ENCODE measurements around the gene EID1.
"Not testable (repeated sequence)": the region's sequence is repeated elsewhere in the genome, so short reads cannot be mapped to it uniquely, and the experiment has no call there.

The EID1 gene

DNA sequence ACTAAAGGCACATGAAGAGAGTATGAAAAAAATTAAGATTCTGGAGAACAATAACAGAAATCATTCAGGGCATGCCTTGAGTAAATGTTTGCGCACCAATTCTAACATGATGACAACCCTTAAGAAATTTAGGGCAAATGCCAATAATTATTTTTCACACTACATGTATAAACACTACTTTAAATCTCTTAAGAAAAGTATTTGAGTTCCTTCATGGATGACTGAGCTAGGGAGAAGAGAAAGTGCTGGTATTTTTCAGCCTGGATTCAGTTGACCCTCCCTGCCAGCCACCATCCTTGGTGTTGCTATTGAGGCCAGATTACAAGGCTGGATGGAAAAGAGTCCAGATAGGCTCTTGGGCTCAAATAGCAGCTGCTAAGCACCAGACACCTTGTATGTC, 8.0 kb upstream of the EID1 start:
- DNase-seq (ENCODE audit: low spot score) = no peak

- DNase-seq (ENCODE audit: low spot score) = no peak
Measured at GRCh38 chr15:48871542-48871941, 6.4 kb upstream of the EID1 start.

DNA sequence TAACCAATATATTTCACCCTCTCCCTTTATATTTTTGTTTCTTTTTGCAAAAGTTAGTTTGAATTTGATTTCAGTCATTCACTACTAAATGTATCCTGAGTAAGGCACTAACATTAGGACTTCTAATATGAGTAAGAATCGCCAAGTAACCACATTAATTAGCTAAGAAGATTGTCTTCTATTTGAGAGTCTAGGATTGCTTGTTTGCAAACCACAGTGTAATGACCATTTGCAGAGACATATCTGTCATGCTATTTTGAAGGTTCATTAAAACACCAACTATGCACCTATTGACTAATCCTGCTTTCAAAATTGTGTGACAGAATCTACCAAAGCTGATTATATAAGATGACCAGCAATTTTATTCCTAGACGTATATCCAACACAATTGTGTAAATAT, 5.3 kb upstream of the EID1 start:
- DNase-seq (ENCODE audit: low spot score) = no peak

GRCh38 chr15:48875241-48875960, 2.5 kb upstream of the EID1 start:
- DNase-seq (ENCODE audit: low spot score) = no peak

- DNase-seq (ENCODE audit: low spot score) = no peak
Measured at GRCh38 chr15:48876057-48876456, 1.9 kb upstream of the EID1 start.

DNA sequence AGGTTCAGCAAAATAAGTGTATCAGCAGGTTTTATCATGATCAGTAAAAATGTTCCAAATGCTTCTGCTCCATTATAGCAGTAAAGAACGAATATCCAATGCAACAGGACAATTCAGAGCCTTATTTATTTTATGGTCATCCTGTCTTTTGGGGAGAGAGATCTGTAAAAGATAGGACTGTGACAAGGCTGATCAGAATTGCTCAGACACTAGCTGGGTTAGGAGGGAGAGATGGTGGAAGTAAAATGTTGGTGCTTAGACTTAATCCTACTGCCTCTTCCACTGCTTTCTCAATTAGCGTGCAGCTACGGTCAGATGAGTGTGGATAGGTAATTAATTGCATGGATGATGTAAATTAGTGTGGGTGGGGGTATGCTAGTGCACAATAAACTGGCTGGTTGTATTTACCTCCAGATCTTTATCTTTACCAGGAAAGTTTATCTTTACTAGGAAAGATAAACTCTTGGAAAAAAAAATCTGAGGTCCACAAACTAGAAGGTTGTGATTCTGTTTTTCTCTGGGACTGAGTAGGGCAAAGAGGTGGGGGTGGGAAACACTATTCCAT, 2.2 kb downstream of the EID1 start:
- no peak for DNase-seq (ENCODE audit: low spot score)

- DNase-seq (ENCODE audit: low spot score) = no peak
Measured at GRCh38 chr15:48883699-48884098, 5.8 kb downstream of the EID1 start.

DNA sequence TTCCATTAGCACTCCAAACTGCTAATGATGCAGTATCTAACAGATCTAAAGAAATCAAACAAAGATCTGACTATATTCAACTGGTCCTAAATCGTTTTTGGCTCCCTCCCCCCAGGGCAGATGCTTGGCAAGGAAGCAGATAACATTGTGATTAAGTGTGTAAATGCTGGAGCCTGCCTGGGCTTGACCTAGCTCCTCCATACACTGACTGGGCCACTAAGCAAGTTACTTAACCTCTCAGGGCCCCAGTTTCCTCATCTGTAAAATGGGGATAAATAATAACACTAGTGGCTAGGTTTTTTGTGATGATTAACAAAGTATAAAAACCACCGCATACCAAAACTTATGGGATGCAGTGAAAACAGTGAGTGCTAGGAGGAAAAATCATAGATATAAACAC, 9.2 kb downstream of the EID1 start:
- no peak for DNase-seq (ENCODE audit: low spot score)

DNA sequence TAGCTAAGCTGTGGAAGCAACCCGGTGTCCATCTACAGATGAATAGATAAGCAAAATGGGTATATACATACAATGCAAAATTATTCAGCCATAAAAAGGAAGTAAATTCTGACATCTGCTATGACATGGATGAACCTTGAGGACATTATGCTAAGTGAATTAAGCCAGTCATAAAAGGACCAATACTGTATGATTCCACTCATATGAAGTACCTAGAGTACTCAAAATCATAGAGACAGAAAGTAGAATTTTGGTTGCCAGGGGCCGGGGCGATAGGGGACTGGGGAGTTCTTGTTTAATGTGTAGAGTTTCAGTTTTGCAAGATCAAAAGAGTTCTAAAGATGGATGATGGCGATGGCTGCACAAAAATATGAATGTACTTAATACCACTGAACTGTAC, 10.3 kb downstream of the EID1 start:
- DNase-seq (ENCODE audit: low spot score) = no peak

GRCh38 chr15:48888836-48889235, 10.9 kb downstream of the EID1 start:
- no peak for DNase-seq (ENCODE audit: low spot score)

- no peak for DNase-seq (ENCODE audit: low spot score)
Measured at GRCh38 chr15:48889925-48890324, 12.0 kb downstream of the EID1 start.

GRCh38 chr15:48890375-48890972, 12.5 kb downstream of the EID1 start:
- DNase-seq (ENCODE audit: low spot score) = no peak

- no peak for DNase-seq (ENCODE audit: low spot score)
Measured at GRCh38 chr15:48891232-48891765, 13.4 kb downstream of the EID1 start.

DNA sequence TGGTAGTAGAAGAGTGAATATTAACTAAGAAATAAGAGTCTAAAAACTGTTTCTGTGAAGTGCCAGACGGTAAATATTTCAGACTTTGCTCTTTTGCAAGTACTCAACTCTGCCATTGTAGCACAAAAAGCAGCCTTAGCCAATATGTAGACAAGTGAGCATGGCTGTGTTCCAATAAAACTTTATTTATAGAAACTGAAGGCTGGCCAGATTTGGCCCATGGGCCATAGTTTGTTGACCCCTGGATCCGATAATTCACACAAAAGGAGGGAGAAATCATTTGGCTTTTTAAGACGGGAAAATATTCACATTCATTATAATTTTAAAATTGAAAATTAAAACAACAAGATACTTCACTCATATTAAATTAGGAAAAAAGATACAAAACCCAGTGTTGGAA, 15.4 kb downstream of the EID1 start:
- no peak for DNase-seq (ENCODE audit: low spot score)

DNA sequence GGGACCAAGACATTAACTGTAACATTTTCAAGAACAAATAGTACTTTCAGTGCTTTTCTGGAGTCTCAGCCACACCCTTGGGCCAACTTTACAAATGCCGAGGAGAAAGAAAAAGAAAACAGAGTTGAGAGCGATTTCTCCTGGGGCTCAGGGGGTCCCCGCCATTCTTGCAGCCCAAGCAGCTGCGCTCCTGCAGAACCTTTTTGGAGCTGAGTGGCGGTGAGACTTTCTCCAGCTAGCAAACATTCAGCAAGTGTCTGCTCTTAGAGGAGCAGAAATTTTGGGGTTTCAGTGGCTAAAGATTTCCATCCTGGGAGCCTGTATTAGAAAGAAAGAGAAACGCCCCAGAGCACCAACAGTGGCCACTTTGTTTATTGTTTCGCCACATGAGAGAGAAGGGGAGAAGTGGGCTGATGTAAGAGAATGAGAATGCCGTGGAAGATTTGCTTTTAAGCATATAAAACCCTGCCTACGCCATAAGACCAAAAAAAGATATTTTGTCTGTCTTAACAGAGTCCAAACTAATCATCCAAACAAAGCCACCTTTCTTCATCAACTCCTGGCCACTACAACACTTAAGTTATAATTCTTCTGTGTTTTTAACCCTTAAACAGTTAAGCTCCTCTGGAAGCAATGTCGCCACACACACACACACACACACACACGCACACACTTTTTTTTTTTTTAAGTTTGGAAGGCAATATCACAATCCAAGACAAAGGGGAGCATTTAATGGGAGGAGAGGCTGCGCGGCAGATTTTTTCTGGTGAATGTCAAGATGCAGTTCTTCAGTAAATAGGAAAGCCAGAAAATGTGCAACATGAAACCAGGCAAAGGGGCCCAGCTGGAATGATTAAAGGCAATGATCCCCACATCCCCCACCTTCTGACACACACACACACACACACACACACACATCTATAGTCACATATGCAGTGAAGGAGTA, 19.2 kb downstream of the EID1 start:
- DNase-seq (ENCODE audit: low spot score) = no peak

- no peak for DNase-seq (ENCODE audit: low spot score)
Measured at GRCh38 chr15:48898032-48898431, 20.1 kb downstream of the EID1 start.

- no peak for DNase-seq (ENCODE audit: low spot score)
Measured at GRCh38 chr15:48898446-48898845, 20.5 kb downstream of the EID1 start.

GRCh38 chr15:48899793-48900192, 21.9 kb downstream of the EID1 start:
- no peak for DNase-seq (ENCODE audit: low spot score)

DNA sequence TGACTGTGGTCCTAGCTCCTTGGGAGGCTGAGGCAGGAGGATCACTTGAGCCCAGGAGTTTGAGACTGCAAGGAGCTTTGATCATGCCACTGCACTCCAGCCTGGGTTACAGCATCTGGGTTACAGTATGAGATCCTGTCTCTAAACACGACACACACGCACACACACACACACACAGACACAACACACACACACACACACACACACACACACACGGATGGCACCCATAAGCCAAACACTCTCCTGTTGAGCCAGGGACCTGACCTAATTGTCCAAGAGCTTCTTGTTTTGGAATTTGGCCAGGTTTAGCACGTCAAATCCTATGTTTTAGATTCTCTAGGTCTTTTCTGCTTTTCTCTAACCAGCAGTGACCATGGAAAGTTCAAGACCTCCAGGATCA, 26.8 kb downstream of the EID1 start:
- no peak for DNase-seq (ENCODE audit: low spot score)

GRCh38 chr15:48905216-48905615, 27.3 kb downstream of the EID1 start:
- no peak for DNase-seq (ENCODE audit: low spot score)

DNA sequence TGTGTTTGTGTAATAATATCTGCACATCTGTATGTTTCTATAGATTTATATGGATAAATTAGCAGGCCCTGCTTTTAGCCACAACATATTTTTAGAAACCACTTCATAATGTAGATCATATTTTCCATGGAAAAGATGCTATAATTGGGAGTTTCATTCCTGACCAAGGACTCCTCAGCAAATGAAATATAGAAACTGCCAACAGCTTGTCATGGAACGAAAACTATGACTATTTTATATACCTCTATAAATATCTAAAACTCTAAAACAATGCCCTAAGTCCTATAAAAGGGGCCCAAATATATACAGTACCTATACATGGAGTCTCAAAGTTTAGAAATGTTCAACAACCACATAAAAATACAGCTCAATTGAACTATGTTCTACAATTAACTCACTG, 27.9 kb downstream of the EID1 start:
- DNase-seq (ENCODE audit: low spot score) = no peak

DNA sequence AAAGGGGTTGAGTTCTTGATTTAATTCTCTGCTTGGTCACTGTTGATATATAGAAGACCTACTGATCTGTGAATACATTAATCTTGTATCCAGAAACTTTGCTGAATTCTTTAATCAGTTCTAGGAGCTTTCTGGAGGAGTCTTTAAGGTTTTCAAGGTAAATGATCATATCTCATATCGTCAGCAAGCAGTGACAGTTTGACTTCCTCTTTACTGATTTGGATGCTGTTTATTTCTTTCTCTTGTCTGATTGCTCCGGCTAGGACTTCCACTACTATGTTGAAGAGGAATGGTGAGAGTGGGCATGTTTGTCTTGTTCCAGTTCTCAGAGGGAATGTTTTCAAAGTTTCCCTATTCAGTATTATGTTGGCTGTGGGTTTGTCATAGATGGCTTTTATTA, 31.4 kb downstream of the EID1 start:
- DNase-seq (ENCODE audit: low spot score) = not testable (repeated sequence)
